ENCODE measurements around the gene CACNA2D3.

DNA sequence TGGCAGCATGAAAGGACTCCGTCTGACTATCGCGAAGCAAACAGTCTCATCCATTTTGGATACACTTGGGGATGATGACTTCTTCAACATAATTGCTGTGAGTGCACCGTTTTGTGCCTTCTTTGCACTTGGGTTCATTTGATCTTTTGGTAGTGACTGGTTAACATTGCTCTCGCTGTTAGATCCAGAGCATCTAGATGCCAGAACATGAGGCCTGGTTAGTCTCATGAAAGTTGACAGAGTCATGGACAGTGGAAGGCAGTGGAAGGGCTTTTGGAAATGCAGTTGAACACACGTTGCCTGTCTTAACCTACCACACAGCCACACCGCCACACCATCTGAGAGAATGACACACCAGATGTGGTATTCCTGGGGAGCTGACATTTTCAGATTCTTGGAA, 447.7 kb downstream of the CACNA2D3 start:
- TF ChIP-seq, protein P1, sequence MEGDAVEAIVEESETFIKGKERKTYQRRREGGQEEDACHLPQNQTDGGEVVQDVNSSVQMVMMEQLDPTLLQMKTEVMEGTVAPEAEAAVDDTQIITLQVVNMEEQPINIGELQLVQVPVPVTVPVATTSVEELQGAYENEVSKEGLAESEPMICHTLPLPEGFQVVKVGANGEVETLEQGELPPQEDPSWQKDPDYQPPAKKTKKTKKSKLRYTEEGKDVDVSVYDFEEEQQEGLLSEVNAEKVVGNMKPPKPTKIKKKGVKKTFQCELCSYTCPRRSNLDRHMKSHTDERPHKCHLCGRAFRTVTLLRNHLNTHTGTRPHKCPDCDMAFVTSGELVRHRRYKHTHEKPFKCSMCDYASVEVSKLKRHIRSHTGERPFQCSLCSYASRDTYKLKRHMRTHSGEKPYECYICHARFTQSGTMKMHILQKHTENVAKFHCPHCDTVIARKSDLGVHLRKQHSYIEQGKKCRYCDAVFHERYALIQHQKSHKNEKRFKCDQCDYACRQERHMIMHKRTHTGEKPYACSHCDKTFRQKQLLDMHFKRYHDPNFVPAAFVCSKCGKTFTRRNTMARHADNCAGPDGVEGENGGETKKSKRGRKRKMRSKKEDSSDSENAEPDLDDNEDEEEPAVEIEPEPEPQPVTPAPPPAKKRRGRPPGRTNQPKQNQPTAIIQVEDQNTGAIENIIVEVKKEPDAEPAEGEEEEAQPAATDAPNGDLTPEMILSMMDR (IDR thresholded peaks at IDR 0.05) = no peak
- TF ChIP-seq ZFX (IDR thresholded peaks at IDR 0.05; ENCODE audit: borderline replicate concordance) = no peak
